ENCODE measurements around the gene TRIM72.

Gene TRIM72

GRCh38 chr16:31189412-31189778, 24.5 kb upstream of the TRIM72 start:
- Histone ChIP-seq H3K9me2 (replicated peaks; ENCODE audit: control insufficient read depth, low read length) (no peaks in the 10 kb centered on the region), H3K4me1 (ENCODE audit: control insufficient read depth, low read length) (no peaks in the 10 kb centered on the region), H3K4me3 (ENCODE audit: low read length) (no peak overlapping the region), H3K79me2 (ENCODE audit: control insufficient read depth, low read length) (peaks cover 69% of the 10 kb centered on the region), H3K36me3 (ENCODE audit: control insufficient read depth, low read length) (peaks cover 100% of the 10 kb centered on the region), H4K20me1 (ENCODE audit: control insufficient read depth, insufficient read depth, low read depth, low read length) (peaks cover 80% of the 10 kb centered on the region), H3F3A (ENCODE audit: control insufficient read depth, insufficient read depth) (peaks cover 69% of the 10 kb centered on the region), H3K9me3 (ENCODE audit: control insufficient read depth, insufficient read depth, low read length) (no peaks in the 10 kb centered on the region), H3K4me2 (ENCODE audit: low read length) (no peak overlapping the region), H3K27ac (ENCODE audit: low read depth, low read length) (no peak overlapping the region), H3K27me3 (ENCODE audit: control insufficient read depth, low read length) (no peaks in the 10 kb centered on the region)
- TF ChIP-seq CTCF (IDR thresholded peaks at IDR 0.05; ENCODE audit: low read depth, low read length, poor library complexity, severe bottlenecking) (no peak), EZH2phosphoT487 (IDR thresholded peaks at IDR 0.05; ENCODE audit: borderline replicate concordance, low read length) (no peak)

GRCh38 chr16:31190061-31190460, 23.9 kb upstream of the TRIM72 start:
- H4K20me1 ChIP-seq (ENCODE audit: control insufficient read depth, insufficient read depth, low read depth, low read length): peaks cover 80% of the 10 kb centered on the region
- H3K4me3 ChIP-seq (ENCODE audit: low read length): no peak overlapping the region
- no peak for TF ChIP-seq EZH2phosphoT487 (IDR thresholded peaks at IDR 0.05; ENCODE audit: borderline replicate concordance, low read length)
- no peak for TF ChIP-seq CTCF (IDR thresholded peaks at IDR 0.05; ENCODE audit: low read depth, low read length, poor library complexity, severe bottlenecking)
- H3K9me3 ChIP-seq (ENCODE audit: control insufficient read depth, insufficient read depth, low read length): no peaks in the 10 kb centered on the region
- peaks cover 62% of the 10 kb centered on the region for H3K79me2 ChIP-seq (ENCODE audit: control insufficient read depth, low read length)
- H3K9me2 ChIP-seq (replicated peaks; ENCODE audit: control insufficient read depth, low read length): no peaks in the 10 kb centered on the region
- H3K27ac ChIP-seq (ENCODE audit: low read depth, low read length): no peak overlapping the region
- H3K27me3 ChIP-seq (ENCODE audit: control insufficient read depth, low read length): no peaks in the 10 kb centered on the region
- no peak overlapping the region for H3K4me2 ChIP-seq (ENCODE audit: low read length)
- H3F3A ChIP-seq (ENCODE audit: control insufficient read depth, insufficient read depth): peaks cover 76% of the 10 kb centered on the region
- H3K36me3 ChIP-seq (ENCODE audit: control insufficient read depth, low read length): peaks cover 100% of the 10 kb centered on the region
- no peaks in the 10 kb centered on the region for H3K4me1 ChIP-seq (ENCODE audit: control insufficient read depth, low read length)

GRCh38 chr16:31190818-31191444, 23.0 kb upstream of the TRIM72 start:
- Histone ChIP-seq H3F3A (ENCODE audit: control insufficient read depth, insufficient read depth) (peaks cover 75% of the 10 kb centered on the region), H3K27me3 (ENCODE audit: control insufficient read depth, low read length) (no peaks in the 10 kb centered on the region), H3K9me3 (ENCODE audit: control insufficient read depth, insufficient read depth, low read length) (no peaks in the 10 kb centered on the region), H3K4me1 (ENCODE audit: control insufficient read depth, low read length) (no peaks in the 10 kb centered on the region), H3K36me3 (ENCODE audit: control insufficient read depth, low read length) (peaks cover 100% of the 10 kb centered on the region), H3K9me2 (replicated peaks; ENCODE audit: control insufficient read depth, low read length) (no peaks in the 10 kb centered on the region), H4K20me1 (ENCODE audit: control insufficient read depth, insufficient read depth, low read depth, low read length) (peaks cover 72% of the 10 kb centered on the region), H3K4me3 (ENCODE audit: low read length) (no peak overlapping the region), H3K79me2 (ENCODE audit: control insufficient read depth, low read length) (peaks cover 54% of the 10 kb centered on the region), H3K4me2 (ENCODE audit: low read length) (no peak overlapping the region), H3K27ac (ENCODE audit: low read depth, low read length) (no peak overlapping the region)
- no peak for TF ChIP-seq CTCF (IDR thresholded peaks at IDR 0.05; ENCODE audit: low read depth, low read length, poor library complexity, severe bottlenecking)
- TF ChIP-seq EZH2phosphoT487 (IDR thresholded peaks at IDR 0.05; ENCODE audit: borderline replicate concordance, low read length): no peak
